GM19452 (cell line): Measurements from ENCODE around the gene S100A8.
"Not testable (repeated sequence)": the region's sequence is repeated elsewhere in the genome, so short reads cannot be mapped to it uniquely, and the experiment has no call there.

ENCODE experiments used
- ATAC-seq: cut with Tn5 transposase; IDR thresholded peaks from one replicate; pipeline ENCODE4 v1.9.1; 2021; ENCODE audit not compliant: unreplicated experiment

The S100A8 gene

GRCh38 chr1:153417136-153417888 is 26.4 kb upstream of the S100A8 start:
- no peak for ATAC-seq

- no peak for ATAC-seq
Observed at GRCh38 chr1:153415850-153416570, 25.1 kb upstream of the S100A8 start, which contains the start of gene S100A7A. TSS of gene S100A7A (plus strand) at chr1:153416520. CDS start at chr1:153418083, 1,563 bp downstream.

- ATAC-seq, result not testable (repeated sequence)
Observed at GRCh38 chr1:153413961-153414360, 23.1 kb upstream of the S100A8 start.

- ATAC-seq, result not testable (repeated sequence)
Observed at GRCh38 chr1:153407274-153407673, 16.4 kb upstream of the S100A8 start.

- ATAC-seq, result not testable (repeated sequence)
Observed at GRCh38 chr1:153405825-153406599, 15.1 kb upstream of the S100A8 start.

- ATAC-seq, result no peak
Observed at GRCh38 chr1:153404768-153405167, 13.9 kb upstream of the S100A8 start.

- no peak for ATAC-seq
Observed at GRCh38 chr1:153404086-153404635, 13.3 kb upstream of the S100A8 start.

GRCh38 chr1:153403421-153404085 is 12.7 kb upstream of the S100A8 start:
- ATAC-seq, result no peak

- no peak for ATAC-seq
Observed at GRCh38 chr1:153402226-153402625, 11.4 kb upstream of the S100A8 start.

GRCh38 chr1:153401461-153401860 is 10.6 kb upstream of the S100A8 start:
- no peak for ATAC-seq

GRCh38 chr1:153400244-153400643 is 9.4 kb upstream of the S100A8 start:
- no peak for ATAC-seq

- no peak for ATAC-seq
Observed at GRCh38 chr1:153399401-153400055, 8.7 kb upstream of the S100A8 start.

- ATAC-seq, result no peak
Observed at GRCh38 chr1:153397924-153398651, 7.2 kb upstream of the S100A8 start.

GRCh38 chr1:153397051-153397923 is 6.4 kb upstream of the S100A8 start:
- ATAC-seq, result no peak

GRCh38 chr1:153396461-153396860 is 5.6 kb upstream of the S100A8 start:
- no peak for ATAC-seq

GRCh38 chr1:153395776-153396175 is 4.9 kb upstream of the S100A8 start:
- no peak for ATAC-seq

GRCh38 chr1:153395136-153395685 is 4.3 kb upstream of the S100A8 start:
- no peak for ATAC-seq

- no peak for ATAC-seq
Observed at GRCh38 chr1:153394391-153394790, 3.5 kb upstream of the S100A8 start.
